Kidney capillary endothelial cell (primary cell): ENCODE results near the gene EDNRA.

Source experiments
- DNase-seq: peaks from one replicate; pipeline ENCODE4 v3.0.0-alpha.2; 2018; ENCODE audit warnings: low spot score

Gene EDNRA

GRCh38 chr4:147498031-147498660 is 17.2 kb downstream of the EDNRA start:
- DNase-seq: peak; percentile 46

GRCh38 chr4:147508346-147508745 is 27.4 kb downstream of the EDNRA start:
- no peak for DNase-seq

GRCh38 chr4:147509386-147509785 is 28.5 kb downstream of the EDNRA start:
- no peak for DNase-seq

DNA sequence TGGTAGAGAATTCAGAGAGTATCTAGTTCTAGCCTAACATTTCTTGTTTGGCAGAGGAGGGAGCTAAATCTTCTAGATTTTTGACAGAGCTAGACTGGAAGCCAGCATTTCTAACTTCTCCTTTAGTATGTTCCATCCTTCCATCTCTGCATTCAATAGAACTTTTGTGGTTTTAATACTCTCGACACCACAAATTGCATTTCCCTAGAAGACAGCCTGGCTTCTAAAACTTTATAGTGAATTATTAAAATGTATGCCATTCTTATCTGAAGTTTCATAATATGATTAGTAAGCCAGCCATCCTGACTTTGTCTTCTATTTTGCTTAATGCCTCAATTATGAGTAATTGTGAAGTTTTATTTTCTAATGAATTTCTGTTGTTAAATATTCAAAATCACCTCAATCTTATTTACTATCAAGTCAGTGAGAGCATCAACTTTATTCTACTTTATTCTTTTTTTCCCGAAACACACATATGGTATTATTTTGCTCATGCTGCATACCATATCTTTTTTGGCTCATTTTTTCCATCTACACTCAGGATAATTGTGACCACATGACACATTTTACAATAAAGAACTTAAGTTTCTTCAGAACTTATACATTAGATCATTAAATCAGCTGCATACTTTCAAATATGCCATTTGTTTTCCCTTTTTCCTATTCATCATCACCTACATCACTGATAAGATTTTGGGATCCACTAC is 30.2 kb downstream of the EDNRA start:
- no peak for DNase-seq

DNA sequence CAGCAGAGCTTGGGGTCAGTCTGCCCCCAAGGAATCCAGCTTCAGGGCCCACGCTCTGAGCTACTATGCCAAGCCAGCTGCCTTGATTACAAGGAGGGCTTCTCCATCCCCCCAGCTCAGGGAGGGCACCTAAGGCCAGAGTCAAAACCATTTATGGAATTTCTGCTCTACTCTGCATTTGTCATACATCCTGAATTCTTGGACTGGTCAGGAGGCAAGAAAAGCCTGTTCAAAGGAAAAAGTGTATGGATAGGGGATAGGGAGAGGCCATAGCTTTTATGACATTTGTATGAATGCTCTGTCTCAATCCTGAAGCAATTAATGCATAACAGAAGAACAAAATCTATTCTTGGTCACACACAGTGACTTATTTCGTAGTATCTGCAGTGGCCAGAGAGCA is 32.2 kb downstream of the EDNRA start:
- no peak for DNase-seq

DNA sequence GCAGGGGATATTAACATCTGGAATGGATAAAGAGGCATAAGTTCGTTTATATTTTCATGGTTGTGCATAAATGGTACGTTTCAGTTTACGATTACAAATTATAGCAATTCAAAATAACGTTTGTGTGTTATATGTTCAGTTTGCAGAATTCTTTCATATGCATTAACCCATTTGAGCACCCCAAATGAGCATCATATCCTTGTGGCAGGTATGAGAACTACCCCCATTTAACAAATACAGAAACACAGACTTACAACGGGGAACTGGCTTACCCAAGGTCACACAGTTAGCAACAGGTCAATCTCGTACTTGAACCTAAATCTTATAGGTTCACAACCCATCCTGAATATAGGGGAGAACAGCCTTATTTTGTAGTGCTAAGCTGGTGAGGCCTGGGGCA is 33.1 kb downstream of the EDNRA start:
- DNase-seq: no peak

DNA sequence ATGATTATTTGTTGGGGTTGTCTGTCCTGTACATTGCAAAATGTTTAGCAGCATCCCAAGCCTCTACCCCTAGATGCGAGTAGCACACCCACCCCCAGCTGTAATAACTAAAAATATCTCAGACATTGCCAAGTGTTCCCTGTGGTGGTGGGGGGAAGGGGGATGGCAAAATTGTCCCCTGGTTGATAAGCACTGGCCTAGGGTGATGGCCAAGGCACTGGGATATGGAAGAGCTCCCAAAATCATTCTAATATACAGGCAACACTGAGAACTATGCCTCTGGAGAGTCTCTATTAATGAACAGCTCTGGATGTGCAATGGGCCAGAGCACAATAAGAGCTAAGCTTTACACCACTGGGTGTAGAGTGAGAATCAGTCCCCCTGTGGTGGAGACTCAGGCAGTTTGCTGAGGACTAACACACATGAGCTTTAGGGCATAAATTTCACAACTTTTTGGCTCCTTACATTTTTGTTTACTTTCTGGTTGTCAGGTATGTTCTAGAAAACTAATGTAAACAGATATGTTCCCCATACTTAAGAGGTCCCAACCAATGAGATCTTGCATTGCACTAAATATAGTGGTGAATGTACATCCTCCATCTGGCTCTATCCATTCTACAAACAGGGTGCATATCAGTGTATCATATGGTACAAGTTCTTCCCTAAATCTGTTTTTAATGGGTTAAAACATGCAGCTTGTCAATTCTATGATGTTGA is 34.5 kb downstream of the EDNRA start:
- DNase-seq: no peak

- DNase-seq: no peak
Observed at GRCh38 chr4:147516133-147516532, 35.2 kb downstream of the EDNRA start.

GRCh38 chr4:147518086-147518485 is 37.2 kb downstream of the EDNRA start:
- no peak for DNase-seq

GRCh38 chr4:147518846-147519767 is 38.2 kb downstream of the EDNRA start:
- peak; percentile 63 for DNase-seq

DNA sequence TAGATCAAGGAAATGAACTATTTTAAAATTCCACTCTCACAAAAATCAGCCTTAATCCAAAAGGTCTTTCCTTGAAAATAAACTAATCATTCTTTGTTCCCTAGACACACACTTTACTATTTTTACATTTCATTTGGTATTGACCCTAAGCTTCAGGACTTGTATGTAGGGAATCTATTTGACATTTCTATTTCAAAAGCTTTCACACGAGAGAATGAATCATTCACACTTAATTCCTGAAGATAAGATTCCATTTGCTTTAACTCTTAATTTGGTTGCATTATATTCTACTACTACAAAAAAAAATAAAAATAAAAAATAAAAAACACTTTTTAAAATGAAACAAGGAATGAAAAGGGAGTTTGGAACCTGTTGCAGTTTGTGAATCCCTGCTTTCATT is 43.7 kb downstream of the EDNRA start:
- DNase-seq: no peak

DNA sequence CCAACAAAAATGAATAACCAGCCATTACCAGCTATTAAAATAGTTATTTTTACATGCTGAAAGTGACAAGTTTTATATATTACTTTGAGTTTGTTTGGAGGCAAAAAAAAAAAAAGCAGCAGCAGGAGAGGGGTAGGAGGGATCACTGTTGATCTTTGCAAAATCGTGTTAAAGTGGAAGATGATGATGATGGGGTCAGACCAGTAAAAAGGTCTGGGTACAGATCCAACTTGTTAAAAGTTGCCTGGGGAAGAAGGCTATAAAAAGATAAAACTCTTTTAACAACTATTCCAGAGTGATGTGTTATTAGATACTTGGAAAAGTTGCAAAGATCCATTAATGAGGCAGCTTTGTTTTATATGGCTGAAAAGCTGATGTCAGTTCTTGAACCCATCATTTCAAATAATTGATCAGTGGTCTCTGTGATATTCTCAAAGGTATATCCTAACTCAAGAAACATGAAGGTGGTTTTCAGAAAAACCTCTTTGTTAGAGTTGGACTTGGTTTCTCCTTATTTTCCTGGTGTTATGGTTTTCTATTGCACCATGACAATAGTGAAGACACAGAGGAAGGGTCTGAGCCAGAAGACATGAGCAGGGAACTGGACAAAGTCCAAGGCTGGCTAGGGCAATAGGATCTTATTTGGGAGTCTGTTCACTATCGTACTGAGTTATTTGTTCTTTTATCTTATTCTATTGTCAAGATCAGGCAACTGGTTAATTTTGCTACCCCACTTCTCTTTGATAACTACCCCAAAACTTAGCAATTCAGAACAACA is 44.8 kb downstream of the EDNRA start:
- DNase-seq: no peak

DNA sequence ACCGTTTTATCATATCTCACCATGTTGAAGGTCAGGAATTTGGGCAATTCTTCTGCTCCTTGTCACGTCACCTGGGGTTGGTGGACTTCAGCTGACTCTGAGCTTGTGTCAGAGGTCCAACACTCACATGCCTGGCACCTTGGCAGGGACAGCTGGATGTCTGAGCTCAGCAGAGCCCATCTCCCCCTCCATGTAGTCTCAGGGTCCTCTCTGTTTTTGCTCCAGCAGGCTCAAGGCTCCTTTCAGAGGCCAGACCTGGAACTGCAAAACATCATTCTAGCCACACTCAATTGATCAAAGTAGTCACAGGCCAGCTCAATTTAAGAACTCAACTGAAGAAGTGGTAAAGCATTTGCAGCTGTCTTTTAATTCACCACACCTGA is 45.4 kb downstream of the EDNRA start:
- DNase-seq: no peak

GRCh38 chr4:147528054-147528453 is 47.2 kb downstream of the EDNRA start:
- no peak for DNase-seq

DNA sequence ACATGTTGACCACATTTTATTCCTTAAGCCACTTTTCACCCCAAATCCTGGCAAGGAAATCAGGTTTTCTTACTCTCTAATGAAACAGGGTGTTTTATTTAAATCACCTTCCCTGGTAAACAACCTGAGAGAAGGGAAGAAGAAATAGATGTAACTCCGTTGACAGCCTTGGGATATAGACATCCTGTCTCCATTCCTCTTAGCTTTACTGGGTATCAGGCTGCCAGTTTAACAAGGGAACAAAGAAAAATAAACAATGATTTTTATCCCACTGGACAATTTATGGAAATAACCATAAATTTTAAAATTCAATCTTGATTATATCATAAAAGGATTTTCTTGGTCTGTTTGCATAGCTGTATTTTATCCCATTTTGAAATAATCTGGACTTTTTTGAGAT is 49.2 kb downstream of the EDNRA start:
- DNase-seq: no peak

- no peak for DNase-seq
Observed at GRCh38 chr4:147530723-147531122, 49.8 kb downstream of the EDNRA start.

DNA sequence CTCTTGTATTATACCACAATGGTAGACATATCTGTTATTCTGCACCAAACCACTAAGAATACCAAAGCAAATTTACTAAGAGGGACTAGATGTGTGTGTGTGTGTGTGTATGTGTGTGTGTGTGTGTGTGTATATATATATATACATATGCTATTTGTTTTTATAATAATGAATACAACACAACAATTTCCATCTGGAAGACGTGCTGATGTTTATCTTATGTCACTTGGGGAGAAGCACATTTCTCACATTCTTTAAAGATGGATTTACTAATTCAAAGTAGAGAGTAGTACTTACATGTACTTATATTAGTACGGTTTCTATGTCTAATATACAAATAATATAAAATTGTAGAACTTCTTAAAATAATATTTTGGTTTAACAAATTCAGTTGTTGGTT is 52.0 kb downstream of the EDNRA start:
- no peak for DNase-seq

DNA sequence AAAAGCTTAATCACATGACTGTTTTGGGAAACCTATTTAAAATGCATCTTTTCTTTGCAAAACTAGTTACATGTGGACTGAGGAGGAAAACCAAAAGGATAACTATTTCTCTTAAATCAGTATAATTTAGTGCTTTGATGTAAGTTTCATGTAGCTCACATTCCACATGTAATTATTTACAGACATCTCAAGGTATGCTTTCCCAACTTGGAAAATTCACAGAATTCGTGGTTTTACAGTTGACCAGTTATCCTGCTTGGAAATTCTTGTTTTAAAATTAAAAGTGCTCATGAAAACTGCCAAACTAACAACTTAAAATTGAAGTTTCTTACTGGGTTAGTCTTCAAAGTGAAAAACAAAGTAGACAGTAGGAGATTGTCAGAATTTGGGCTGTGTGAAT is 52.4 kb downstream of the EDNRA start:
- DNase-seq: no peak

GRCh38 chr4:147535124-147535523 is 54.2 kb downstream of the EDNRA start:
- no peak for DNase-seq

DNA sequence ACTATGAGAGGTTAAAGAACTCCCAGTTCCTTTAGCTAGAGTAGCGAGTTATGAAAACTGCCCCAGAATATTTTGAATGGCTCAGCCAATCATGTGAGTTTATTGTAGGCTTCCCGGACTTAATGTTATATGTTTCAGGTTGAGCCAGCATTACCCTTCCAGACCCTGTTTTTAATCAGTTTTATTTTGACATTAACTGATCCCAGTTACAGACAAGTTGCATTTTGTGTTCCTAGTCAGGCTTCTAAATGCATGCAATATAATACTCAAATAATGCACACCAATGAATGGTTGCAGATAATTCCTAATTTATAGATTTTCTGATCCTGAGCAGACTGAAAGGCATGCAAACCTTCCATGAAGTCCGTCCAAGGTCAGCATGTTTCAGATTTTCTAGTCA is 57.8 kb downstream of the EDNRA start:
- no peak for DNase-seq

- DNase-seq: no peak
Observed at GRCh38 chr4:147539959-147540358, 59.1 kb downstream of the EDNRA start.
